ENCODE data around the gene TRIM46.
"Not testable (repeated sequence)": the region's sequence is repeated elsewhere in the genome, so short reads cannot be mapped to it uniquely, and the experiment has no call there.

Gene TRIM46

DNA sequence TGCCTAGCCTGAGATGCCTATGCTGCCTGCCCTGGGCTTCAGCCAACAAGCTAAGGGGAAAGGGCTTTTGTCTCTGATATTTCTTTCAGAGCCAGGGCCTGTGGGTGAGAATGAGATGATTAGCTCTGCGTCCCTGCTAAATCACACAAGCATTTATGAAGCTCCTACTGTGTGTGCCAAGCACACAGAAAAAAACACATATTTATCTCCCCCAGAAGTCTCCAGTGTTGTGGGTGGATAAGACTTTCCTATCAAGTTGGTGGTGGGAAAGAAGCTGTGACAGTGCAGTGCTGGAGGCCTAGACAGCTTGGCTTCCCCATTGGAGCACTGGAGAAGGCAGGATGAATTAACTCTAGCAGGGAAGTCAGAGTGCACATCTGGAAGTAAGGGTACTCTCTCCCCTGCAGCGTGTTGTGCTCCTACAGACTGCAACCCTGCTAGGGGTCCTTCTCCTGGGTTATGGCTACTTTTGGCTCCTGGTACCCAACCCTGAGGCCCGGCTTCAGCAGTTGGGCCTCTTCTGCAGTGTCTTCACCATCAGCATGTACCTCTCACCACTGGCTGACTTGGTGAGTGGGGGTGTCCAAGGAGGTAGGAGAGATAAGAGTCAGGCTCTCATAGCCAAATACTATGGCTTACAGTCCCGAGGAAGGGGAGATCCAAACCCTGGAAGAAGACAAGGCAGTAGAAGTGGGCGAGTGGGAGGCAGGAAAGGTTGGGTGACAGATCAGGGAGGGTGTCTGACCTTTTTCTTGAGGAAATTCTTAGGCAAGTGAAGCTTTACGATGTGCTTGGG, 36.3 kb upstream of the TRIM46 start:
- FAIRE-seq (no peak), DNase-seq (ENCODE audit: insufficient read length, low spot score) (no peak)
- TF ChIP-seq POLR2A (IDR thresholded peaks at IDR 0.05; ENCODE audit: low read depth, low read length): no peak
- TF ChIP-seq SPI1 (IDR thresholded peaks at IDR 0.05; ENCODE audit: low read depth, low read length): no peak
- TF ChIP-seq POLR2AphosphoS5 (IDR thresholded peaks at IDR 0.05; ENCODE audit: low read depth, low read length): no peak

DNA sequence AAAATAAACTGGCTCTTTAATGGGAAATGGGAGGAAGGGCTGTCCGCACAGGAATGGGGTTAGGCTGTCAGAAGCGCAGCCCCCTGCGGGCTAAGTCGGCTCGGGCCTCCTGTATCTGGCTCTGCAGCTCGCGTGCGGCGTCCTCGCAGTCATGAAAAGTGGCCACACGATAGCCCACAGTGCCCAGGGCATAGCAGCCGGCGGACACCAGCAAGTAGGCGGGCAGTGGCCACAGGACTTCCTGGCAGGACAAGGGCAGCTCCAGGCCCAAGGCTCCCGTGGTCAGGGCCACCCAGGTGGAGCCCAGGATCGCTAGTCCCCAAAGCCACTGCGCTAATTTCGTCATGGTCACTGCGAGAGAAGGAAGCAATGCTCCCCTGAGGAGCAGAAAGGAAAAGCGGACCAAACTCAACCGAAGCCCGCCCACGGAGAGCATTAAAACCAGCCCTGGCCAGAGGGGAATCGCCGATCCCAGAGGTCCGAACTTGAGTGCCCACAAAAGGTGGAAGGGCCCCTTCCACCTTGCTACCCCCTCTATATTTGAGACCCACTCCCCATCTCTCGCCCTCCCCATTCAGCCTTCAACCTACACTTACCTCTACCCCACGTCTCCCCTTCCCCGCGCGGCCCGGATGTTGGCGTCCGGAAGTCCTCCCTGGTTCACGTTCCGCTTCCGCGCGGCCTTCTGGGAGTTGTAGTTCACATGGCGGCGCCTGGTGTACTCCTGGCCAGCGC, 33.6 kb upstream of the TRIM46 start, which contains the start of gene DPM3:
Gene DPM3, minus strand, starts transcription at position 637 of the 735 bp plus-strand sequence. Its CDS starts 291 bp downstream, at position 346.
- DNase-seq (ENCODE audit: insufficient read length, low spot score): peak; percentile 87
- TF ChIP-seq POU2F2 (IDR thresholded peaks at IDR 0.05; ENCODE audit: low read depth, low read length) (peak; percentile 46; the same call in 1 of the 2 replicates), PAX5 (IDR thresholded peaks at IDR 0.05; ENCODE audit: insufficient read depth, low read length, severe bottlenecking) (peak; percentile 72), POLR2A (IDR thresholded peaks at IDR 0.05; ENCODE audit: low read depth, low read length) (no peak; the same call in 1 of the 2 replicates), POLR2AphosphoS5 (IDR thresholded peaks at IDR 0.05; ENCODE audit: low read depth, low read length) (peak; percentile 73; the same call in 1 of the 2 replicates), SPI1 (IDR thresholded peaks at IDR 0.05; ENCODE audit: low read depth, low read length) (no peak), TAF1 (IDR thresholded peaks at IDR 0.05; ENCODE audit: low read depth, low read length) (0 out of 2 replicates have a peak, but pooled peaks have one; percentile 8)
- peak; percentile 93 for FAIRE-seq

DNA sequence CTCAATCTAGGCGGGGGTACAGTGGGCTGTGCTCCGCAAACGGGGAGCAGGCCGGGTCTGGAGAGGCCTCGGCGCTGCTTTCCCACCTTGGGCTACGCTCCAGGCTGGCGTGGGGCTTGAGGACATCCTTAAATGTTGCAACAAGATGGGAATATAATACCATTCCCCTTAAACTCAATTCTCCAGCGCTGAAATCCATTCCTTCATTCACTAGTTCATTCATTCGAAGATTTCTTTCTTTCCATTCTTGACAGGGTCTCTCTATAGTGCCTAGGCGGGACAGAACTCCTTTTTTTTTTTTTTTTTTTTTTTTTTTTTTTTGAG, 33.1 kb upstream of the TRIM46 start:
- TF ChIP-seq TAF1 (IDR thresholded peaks at IDR 0.05; ENCODE audit: low read depth, low read length) (no peak), POU2F2 (IDR thresholded peaks at IDR 0.05; ENCODE audit: low read depth, low read length) (no peak), POLR2AphosphoS5 (IDR thresholded peaks at IDR 0.05; ENCODE audit: low read depth, low read length) (no peak), POLR2A (IDR thresholded peaks at IDR 0.05; ENCODE audit: low read depth, low read length) (no peak), PAX5 (IDR thresholded peaks at IDR 0.05; ENCODE audit: insufficient read depth, low read length, severe bottlenecking) (no peak), SPI1 (IDR thresholded peaks at IDR 0.05; ENCODE audit: low read depth, low read length) (no peak)
- DNase-seq (ENCODE audit: insufficient read length, low spot score): no peak
- no peak for FAIRE-seq

DNA sequence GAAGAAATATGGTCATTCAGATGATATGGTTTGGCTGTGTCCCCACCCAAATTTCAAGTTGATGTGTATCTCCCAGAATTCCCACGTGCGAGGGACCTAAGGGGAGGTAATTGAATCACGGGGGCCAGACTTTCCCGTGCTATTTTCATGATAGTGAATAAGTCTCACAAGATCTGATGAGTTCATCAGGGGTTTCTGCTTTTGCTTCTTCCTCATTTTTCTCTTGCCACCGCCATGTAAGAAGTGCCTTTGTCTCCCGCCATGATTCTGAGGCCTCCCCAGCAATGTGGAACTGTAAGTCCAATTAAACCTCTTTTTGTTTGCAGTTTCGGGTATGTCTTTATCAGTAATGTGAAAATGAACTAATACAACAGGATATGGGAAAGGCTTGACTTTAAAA, 31.9 kb upstream of the TRIM46 start:
- TF ChIP-seq POU2F2 (IDR thresholded peaks at IDR 0.05; ENCODE audit: low read depth, low read length) (no peak), PAX5 (IDR thresholded peaks at IDR 0.05; ENCODE audit: insufficient read depth, low read length, severe bottlenecking) (no peak), SPI1 (IDR thresholded peaks at IDR 0.05; ENCODE audit: low read depth, low read length) (no peak), TAF1 (IDR thresholded peaks at IDR 0.05; ENCODE audit: low read depth, low read length) (no peak), POLR2A (IDR thresholded peaks at IDR 0.05; ENCODE audit: low read depth, low read length) (no peak), POLR2AphosphoS5 (IDR thresholded peaks at IDR 0.05; ENCODE audit: low read depth, low read length) (no peak)
- FAIRE-seq (no peak), DNase-seq (ENCODE audit: insufficient read length, low spot score) (no peak)

DNA sequence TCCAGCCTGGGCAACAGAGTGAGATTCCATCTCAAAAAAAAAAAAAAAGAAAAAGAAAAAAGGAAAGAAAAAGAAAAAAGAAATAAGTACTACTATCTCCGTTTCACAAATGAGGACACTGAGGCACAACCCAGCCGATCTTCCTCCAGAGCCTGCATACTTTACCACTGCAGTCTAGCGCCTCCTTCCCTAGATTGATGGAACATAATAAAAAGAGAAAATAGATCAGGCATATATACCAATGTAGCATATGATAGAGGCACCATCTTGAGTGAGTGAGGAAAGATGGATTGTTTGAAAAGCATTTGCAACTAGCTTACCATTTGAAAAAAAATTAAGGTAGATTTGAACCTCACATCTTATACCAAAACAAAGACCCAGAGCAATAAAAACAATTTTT, 28.2 kb upstream of the TRIM46 start:
- TF ChIP-seq POU2F2 (IDR thresholded peaks at IDR 0.05; ENCODE audit: low read depth, low read length): no peak
- TF ChIP-seq SPI1 (IDR thresholded peaks at IDR 0.05; ENCODE audit: low read depth, low read length): no peak
- no peak for TF ChIP-seq PAX5 (IDR thresholded peaks at IDR 0.05; ENCODE audit: insufficient read depth, low read length, severe bottlenecking)
- TF ChIP-seq POLR2AphosphoS5 (IDR thresholded peaks at IDR 0.05; ENCODE audit: low read depth, low read length): no peak
- TF ChIP-seq TAF1 (IDR thresholded peaks at IDR 0.05; ENCODE audit: low read depth, low read length): no peak
- TF ChIP-seq POLR2A (IDR thresholded peaks at IDR 0.05; ENCODE audit: low read depth, low read length): no peak
- FAIRE-seq (no peak), DNase-seq (ENCODE audit: insufficient read length, low spot score) (no peak)

DNA sequence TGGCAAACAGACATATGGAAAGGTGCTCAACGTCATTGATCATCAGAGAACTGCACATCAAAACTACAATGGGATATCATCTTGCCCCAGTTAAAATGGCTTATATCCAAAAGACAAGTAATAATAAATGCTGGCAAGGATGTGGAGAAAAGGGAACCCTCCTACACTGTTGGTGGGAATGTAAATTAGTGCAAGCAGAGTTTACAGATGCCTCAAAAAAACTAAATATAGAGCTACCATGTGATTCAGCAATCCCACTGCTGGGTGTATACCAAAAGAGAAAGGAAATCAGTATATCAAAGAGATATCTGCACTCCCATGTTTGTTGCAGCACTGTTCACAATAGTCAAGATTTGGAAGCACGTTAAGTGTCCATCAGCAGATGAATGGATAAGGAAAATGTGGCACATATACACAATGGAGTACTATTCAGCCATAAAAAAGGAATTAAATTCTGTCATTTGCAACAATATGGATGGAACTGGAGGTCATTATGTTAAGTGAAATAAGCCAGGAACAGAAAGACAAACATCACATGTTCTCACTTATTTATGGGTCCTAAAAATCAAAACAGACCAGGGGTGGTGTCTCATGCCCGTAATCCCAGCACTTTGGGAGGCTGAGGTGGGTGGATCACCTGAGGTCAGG, 17.5 kb upstream of the TRIM46 start:
- DNase-seq (ENCODE audit: insufficient read length, low spot score); FAIRE-seq: not testable (repeated sequence)

DNA sequence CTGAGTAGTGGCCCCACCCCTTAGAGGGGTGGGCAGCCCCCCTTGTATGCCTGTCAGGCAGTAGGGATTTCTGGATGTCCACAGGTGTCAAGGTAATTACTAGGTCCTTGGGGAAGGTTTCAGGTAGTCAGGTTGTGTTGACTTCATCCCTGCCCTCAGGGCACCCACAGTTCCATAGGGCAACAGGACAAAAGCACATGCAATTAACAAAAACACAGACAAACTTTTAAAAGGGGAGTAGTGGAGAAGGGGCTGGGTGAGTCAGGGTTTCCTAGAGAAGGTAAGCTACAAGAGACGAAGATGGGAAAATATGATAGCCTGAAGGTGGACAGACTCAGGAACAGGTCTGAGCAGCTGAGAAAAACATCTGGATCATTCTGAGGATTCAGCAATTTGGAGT, 14.7 kb upstream of the TRIM46 start:
- no peak for TF ChIP-seq TAF1 (IDR thresholded peaks at IDR 0.05; ENCODE audit: low read depth, low read length)
- TF ChIP-seq SPI1 (IDR thresholded peaks at IDR 0.05; ENCODE audit: low read depth, low read length): no peak
- no peak for TF ChIP-seq POLR2A (IDR thresholded peaks at IDR 0.05; ENCODE audit: low read depth, low read length)
- DNase-seq (ENCODE audit: insufficient read length, low spot score) (no peak), FAIRE-seq (no peak)

DNA sequence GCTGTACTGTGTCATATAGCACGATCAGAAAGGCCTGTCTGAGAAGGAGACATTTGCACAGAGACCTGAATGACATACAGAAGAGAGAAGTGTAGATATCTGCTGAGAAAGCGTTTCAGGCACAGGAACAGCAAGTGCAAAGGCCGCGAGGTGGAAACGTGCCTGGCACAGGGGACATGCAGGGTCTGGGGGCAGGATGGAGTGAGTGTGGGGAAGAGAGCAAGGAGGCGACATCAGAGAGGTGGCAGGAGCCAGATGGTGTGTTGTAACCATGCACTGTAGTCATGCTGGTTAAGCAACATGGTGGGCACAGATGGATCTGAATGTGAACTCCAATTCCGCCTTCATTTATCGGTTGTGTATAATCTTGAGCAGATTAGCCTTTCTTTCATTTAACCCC, 13.5 kb upstream of the TRIM46 start:
- DNase-seq (ENCODE audit: insufficient read length, low spot score) (no peak), FAIRE-seq (no peak)
- TF ChIP-seq SPI1 (IDR thresholded peaks at IDR 0.05; ENCODE audit: low read depth, low read length) (no peak), TAF1 (IDR thresholded peaks at IDR 0.05; ENCODE audit: low read depth, low read length) (no peak), POLR2A (IDR thresholded peaks at IDR 0.05; ENCODE audit: low read depth, low read length) (no peak), POLR2AphosphoS5 (IDR thresholded peaks at IDR 0.05; ENCODE audit: low read depth, low read length) (no peak), PAX5 (IDR thresholded peaks at IDR 0.05; ENCODE audit: insufficient read depth, low read length, severe bottlenecking) (no peak), POU2F2 (IDR thresholded peaks at IDR 0.05; ENCODE audit: low read depth, low read length) (no peak)

DNA sequence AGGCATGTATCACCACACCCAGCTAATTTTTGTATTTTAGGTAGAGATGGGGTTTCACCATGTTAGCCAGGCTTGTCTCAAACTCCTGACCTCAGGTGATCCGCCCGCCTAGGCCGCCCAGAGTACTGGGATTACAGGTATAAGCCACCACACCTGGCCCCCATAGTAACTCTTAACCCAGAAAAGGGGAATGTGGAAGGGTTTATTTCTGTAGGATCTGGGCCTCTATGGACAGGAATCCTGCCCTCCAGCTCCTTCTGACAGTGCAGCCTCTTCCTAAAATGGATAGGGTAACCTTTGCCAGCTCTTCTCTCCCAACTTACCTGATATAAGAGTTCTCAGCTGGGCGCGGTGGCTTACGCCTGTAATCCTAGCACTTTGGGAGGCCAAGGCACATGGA, 11.0 kb upstream of the TRIM46 start:
- not testable (repeated sequence) for DNase-seq (ENCODE audit: insufficient read length, low spot score); FAIRE-seq

DNA sequence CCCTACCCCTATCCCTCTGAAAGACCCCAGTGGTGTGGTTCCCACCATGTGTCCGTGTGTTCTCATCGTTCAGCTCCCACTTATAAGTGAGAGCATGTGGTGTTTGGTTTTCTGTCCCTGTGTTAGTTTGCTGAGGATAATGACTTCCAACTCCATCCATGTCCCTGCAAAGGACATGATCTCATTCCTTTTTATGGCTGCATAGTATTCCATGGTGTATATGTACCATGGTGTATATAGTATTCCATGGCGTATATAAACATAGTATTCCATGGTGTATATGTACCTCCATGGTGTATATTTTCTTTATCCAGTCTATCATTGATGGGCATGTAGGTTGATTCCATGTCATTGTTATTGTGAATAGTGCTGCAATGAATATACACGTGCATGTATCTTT, 9.9 kb upstream of the TRIM46 start:
- FAIRE-seq; DNase-seq (ENCODE audit: insufficient read length, low spot score): not testable (repeated sequence)

DNA sequence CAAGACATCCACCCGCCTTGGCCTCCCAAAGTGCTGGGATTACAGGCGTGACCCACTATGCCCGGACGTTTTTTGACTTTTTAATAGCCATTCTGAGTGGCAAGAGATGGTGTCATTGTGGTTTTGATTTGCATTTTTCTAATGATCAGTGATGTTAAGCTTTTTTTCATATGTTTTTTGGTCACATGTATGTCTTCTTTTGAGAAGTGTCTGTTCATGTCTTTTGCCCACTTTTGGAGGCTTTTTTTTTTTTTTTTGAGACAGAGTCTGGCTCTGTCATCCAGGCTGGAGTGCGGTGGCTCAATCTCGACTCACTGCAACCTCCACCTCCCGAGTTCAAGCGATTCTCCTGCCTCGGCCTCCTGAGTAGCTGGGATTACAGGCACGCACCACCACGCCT, 9.0 kb upstream of the TRIM46 start:
- FAIRE-seq; DNase-seq (ENCODE audit: insufficient read length, low spot score): not testable (repeated sequence)

Data from GM12891 (cell line).